ENCODE measurements around the gene KCNAB1. TPM values are rescaled to one million over a fixed set of nuclear protein-coding genes. Genes with fewer than 3 reads are reported as not detected.
"Not testable (repeated sequence)": the region's sequence is repeated elsewhere in the genome, so short reads cannot be mapped to it uniquely, and the experiment has no call there.

Gene KCNAB1
- polyA plus RNA-seq, 4 donors: 1.0 to 3.9 TPM; not detected in 2

GRCh38 chr3:156569881-156570280 lies 449.5 kb downstream of the KCNAB1 start:
- not testable (repeated sequence) for H3K4me1 ChIP-seq (ENCODE audit: control insufficient read depth in 3 of 3, insufficient read depth in 2 of 3, low read depth in 1 of 3, low read length in 2 of 3); H3K27me3 ChIP-seq (ENCODE audit: control insufficient read depth in 3 of 3, insufficient read depth in 3 of 3, low read length in 3 of 3); H3K36me3 ChIP-seq (ENCODE audit: control insufficient read depth in 3 of 3, insufficient read depth in 2 of 3, low read depth in 1 of 3, low read length in 3 of 3); FAIRE-seq; H3K4me3 ChIP-seq (ENCODE audit: low read depth in 1 of 3, low read length in 3 of 3); H3K9me3 ChIP-seq (ENCODE audit: control insufficient read depth in 2 of 2, insufficient read depth in 1 of 2, low read depth in 1 of 2, low read length in 1 of 2); H3K27ac ChIP-seq (ENCODE audit: low read depth in 1 of 3, low read length in 2 of 3); DNase-seq
- 65 to 69% (median 65%) methylated on average over 4 of the region's 4 CpGs for WGBS, 3 donors

- Histone ChIP-seq H3K27me3 (ENCODE audit: control insufficient read depth in 3 of 3, insufficient read depth in 3 of 3, low read length in 3 of 3) (no peaks in the 10 kb centered on the region), H3K4me3 (ENCODE audit: low read depth in 1 of 3, low read length in 3 of 3) (no peak overlapping the region), H3K4me1 (ENCODE audit: control insufficient read depth in 3 of 3, insufficient read depth in 2 of 3, low read depth in 1 of 3, low read length in 2 of 3) (no peaks in the 10 kb centered on the region), H3K9me3 (ENCODE audit: control insufficient read depth in 2 of 2, insufficient read depth in 1 of 2, low read depth in 1 of 2, low read length in 1 of 2) (no peaks in the 10 kb centered on the region), H3K27ac (ENCODE audit: low read depth in 1 of 3, low read length in 2 of 3) (no peak overlapping the region), H3K36me3 (ENCODE audit: control insufficient read depth in 3 of 3, insufficient read depth in 2 of 3, low read depth in 1 of 3, low read length in 3 of 3) (no peaks in the 10 kb centered on the region)
- DNase-seq (no peak), FAIRE-seq (no peak)
- WGBS, 3 donors: 86 to 96% (median 93%) methylated on average over 3 of the region's 3 CpGs
Observed at GRCh38 chr3:156575641-156576040, 455.3 kb downstream of the KCNAB1 start.

GRCh38 chr3:156576051-156576450 lies 455.7 kb downstream of the KCNAB1 start:
- WGBS, 3 donors: 68 to 78% (median 73%) methylated on average over 2 of the region's 2 CpGs
- DNase-seq: no peak
- H3K9me3 ChIP-seq (ENCODE audit: control insufficient read depth in 2 of 2, insufficient read depth in 1 of 2, low read depth in 1 of 2, low read length in 1 of 2): no peaks in the 10 kb centered on the region
- no peak for FAIRE-seq
- H3K27me3 ChIP-seq (ENCODE audit: control insufficient read depth in 3 of 3, insufficient read depth in 3 of 3, low read length in 3 of 3): no peaks in the 10 kb centered on the region
- H3K36me3 ChIP-seq (ENCODE audit: control insufficient read depth in 3 of 3, insufficient read depth in 2 of 3, low read depth in 1 of 3, low read length in 3 of 3): no peaks in the 10 kb centered on the region
- H3K4me3 ChIP-seq (ENCODE audit: low read depth in 1 of 3, low read length in 3 of 3): no peak overlapping the region
- H3K4me1 ChIP-seq (ENCODE audit: control insufficient read depth in 3 of 3, insufficient read depth in 2 of 3, low read depth in 1 of 3, low read length in 2 of 3): no peaks in the 10 kb centered on the region
- H3K27ac ChIP-seq (ENCODE audit: low read depth in 1 of 3, low read length in 2 of 3): no peak overlapping the region

- 66 to 76% (median 68%) methylated on average over 2 of the region's 2 CpGs for WGBS, 3 donors
- Histone ChIP-seq H3K4me1 (ENCODE audit: control insufficient read depth in 3 of 3, insufficient read depth in 2 of 3, low read depth in 1 of 3, low read length in 2 of 3) (no peaks in the 10 kb centered on the region), H3K36me3 (ENCODE audit: control insufficient read depth in 3 of 3, insufficient read depth in 2 of 3, low read depth in 1 of 3, low read length in 3 of 3) (no peaks in the 10 kb centered on the region), H3K27me3 (ENCODE audit: control insufficient read depth in 3 of 3, insufficient read depth in 3 of 3, low read length in 3 of 3) (no peaks in the 10 kb centered on the region), H3K27ac (ENCODE audit: low read depth in 1 of 3, low read length in 2 of 3) (no peak overlapping the region), H3K4me3 (ENCODE audit: low read depth in 1 of 3, low read length in 3 of 3) (no peak overlapping the region), H3K9me3 (ENCODE audit: control insufficient read depth in 2 of 2, insufficient read depth in 1 of 2, low read depth in 1 of 2, low read length in 1 of 2) (no peaks in the 10 kb centered on the region)
- DNase-seq (no peak), FAIRE-seq (no peak)
Observed at GRCh38 chr3:156576651-156577348, 456.4 kb downstream of the KCNAB1 start.

- H3K36me3 ChIP-seq (ENCODE audit: control insufficient read depth in 3 of 3, insufficient read depth in 2 of 3, low read depth in 1 of 3, low read length in 3 of 3): no peaks in the 10 kb centered on the region
- FAIRE-seq (no peak), DNase-seq (no peak)
- H3K9me3 ChIP-seq (ENCODE audit: control insufficient read depth in 2 of 2, insufficient read depth in 1 of 2, low read depth in 1 of 2, low read length in 1 of 2): no peaks in the 10 kb centered on the region
- no peaks in the 10 kb centered on the region for H3K4me1 ChIP-seq (ENCODE audit: control insufficient read depth in 3 of 3, insufficient read depth in 2 of 3, low read depth in 1 of 3, low read length in 2 of 3)
- no peak overlapping the region for H3K4me3 ChIP-seq (ENCODE audit: low read depth in 1 of 3, low read length in 3 of 3)
- no peaks in the 10 kb centered on the region for H3K27me3 ChIP-seq (ENCODE audit: control insufficient read depth in 3 of 3, insufficient read depth in 3 of 3, low read length in 3 of 3)
- no peak overlapping the region for H3K27ac ChIP-seq (ENCODE audit: low read depth in 1 of 3, low read length in 2 of 3)
Observed at GRCh38 chr3:156577736-156578135, 457.4 kb downstream of the KCNAB1 start.

- no peaks in the 10 kb centered on the region for H3K9me3 ChIP-seq (ENCODE audit: control insufficient read depth in 2 of 2, insufficient read depth in 1 of 2, low read depth in 1 of 2, low read length in 1 of 2)
- H3K36me3 ChIP-seq (ENCODE audit: control insufficient read depth in 3 of 3, insufficient read depth in 2 of 3, low read depth in 1 of 3, low read length in 3 of 3): no peaks in the 10 kb centered on the region
- WGBS, 3 donors: 46 to 56% (median 48%) methylated on average over 2 of the region's 2 CpGs
- H3K4me1 ChIP-seq (ENCODE audit: control insufficient read depth in 3 of 3, insufficient read depth in 2 of 3, low read depth in 1 of 3, low read length in 2 of 3): no peaks in the 10 kb centered on the region
- no peak for DNase-seq
- H3K27ac ChIP-seq (ENCODE audit: low read depth in 1 of 3, low read length in 2 of 3): no peak overlapping the region
- H3K27me3 ChIP-seq (ENCODE audit: control insufficient read depth in 3 of 3, insufficient read depth in 3 of 3, low read length in 3 of 3): no peaks in the 10 kb centered on the region
- no peak for FAIRE-seq
- no peak overlapping the region for H3K4me3 ChIP-seq (ENCODE audit: low read depth in 1 of 3, low read length in 3 of 3)
Observed at GRCh38 chr3:156579427-156579851, 459.1 kb downstream of the KCNAB1 start.

- no peak overlapping the region for H3K4me3 ChIP-seq (ENCODE audit: low read depth in 1 of 3, low read length in 3 of 3)
- H3K9me3 ChIP-seq (ENCODE audit: control insufficient read depth in 2 of 2, insufficient read depth in 1 of 2, low read depth in 1 of 2, low read length in 1 of 2): no peaks in the 10 kb centered on the region
- no peaks in the 10 kb centered on the region for H3K27me3 ChIP-seq (ENCODE audit: control insufficient read depth in 3 of 3, insufficient read depth in 3 of 3, low read length in 3 of 3)
- FAIRE-seq (no peak), DNase-seq (no peak)
- 92 to 96% (median 94%) methylated on average over 4 of the region's 4 CpGs for WGBS, 3 donors
- H3K27ac ChIP-seq (ENCODE audit: low read depth in 1 of 3, low read length in 2 of 3): no peak overlapping the region
- H3K4me1 ChIP-seq (ENCODE audit: control insufficient read depth in 3 of 3, insufficient read depth in 2 of 3, low read depth in 1 of 3, low read length in 2 of 3): no peaks in the 10 kb centered on the region
- H3K36me3 ChIP-seq (ENCODE audit: control insufficient read depth in 3 of 3, insufficient read depth in 2 of 3, low read depth in 1 of 3, low read length in 3 of 3): no peaks in the 10 kb centered on the region
Observed at GRCh38 chr3:156581033-156581432, 460.7 kb downstream of the KCNAB1 start.

GRCh38 chr3:156581954-156582353 lies 461.6 kb downstream of the KCNAB1 start:
- no peaks in the 10 kb centered on the region for H3K36me3 ChIP-seq (ENCODE audit: control insufficient read depth in 3 of 3, insufficient read depth in 2 of 3, low read depth in 1 of 3, low read length in 3 of 3)

GRCh38 chr3:156582532-156583183 lies 462.3 kb downstream of the KCNAB1 start:
- H3K27me3 ChIP-seq (ENCODE audit: control insufficient read depth in 3 of 3, insufficient read depth in 3 of 3, low read length in 3 of 3): no peaks in the 10 kb centered on the region
- no peak overlapping the region for H3K4me3 ChIP-seq (ENCODE audit: low read depth in 1 of 3, low read length in 3 of 3)
- DNase-seq: no peak
- WGBS, 3 donors: 81 to 87% (median 87%) methylated on average over 4 of the region's 4 CpGs
- H3K36me3 ChIP-seq (ENCODE audit: control insufficient read depth in 3 of 3, insufficient read depth in 2 of 3, low read depth in 1 of 3, low read length in 3 of 3): no peaks in the 10 kb centered on the region
- no peaks in the 10 kb centered on the region for H3K4me1 ChIP-seq (ENCODE audit: control insufficient read depth in 3 of 3, insufficient read depth in 2 of 3, low read depth in 1 of 3, low read length in 2 of 3)
- H3K9me3 ChIP-seq (ENCODE audit: control insufficient read depth in 2 of 2, insufficient read depth in 1 of 2, low read depth in 1 of 2, low read length in 1 of 2): no peaks in the 10 kb centered on the region
- no peak for FAIRE-seq
- H3K27ac ChIP-seq (ENCODE audit: low read depth in 1 of 3, low read length in 2 of 3): no peak overlapping the region

More at GRCh38 chr3:156581954-156582353, 461.6 kb downstream of the KCNAB1 start:
- FAIRE-seq: no peak
- H3K27ac ChIP-seq (ENCODE audit: low read depth in 1 of 3, low read length in 2 of 3): no peak overlapping the region
- H3K4me3 ChIP-seq (ENCODE audit: low read depth in 1 of 3, low read length in 3 of 3): no peak overlapping the region
- DNase-seq: no peak
- no peaks in the 10 kb centered on the region for H3K27me3 ChIP-seq (ENCODE audit: control insufficient read depth in 3 of 3, insufficient read depth in 3 of 3, low read length in 3 of 3)
- H3K9me3 ChIP-seq (ENCODE audit: control insufficient read depth in 2 of 2, insufficient read depth in 1 of 2, low read depth in 1 of 2, low read length in 1 of 2): no peaks in the 10 kb centered on the region
- no peaks in the 10 kb centered on the region for H3K4me1 ChIP-seq (ENCODE audit: control insufficient read depth in 3 of 3, insufficient read depth in 2 of 3, low read depth in 1 of 3, low read length in 2 of 3)
